GM19240 (cell line): ENCODE measurements around the gene ADGRB2.

Experiments
- DNase-seq: peaks from one replicate; pipeline ENCODE4 v3.0.0; 2011; ENCODE audit warnings: low spot score; ENCODE audit not compliant: insufficient read length

Gene ADGRB2

GRCh38 chr1:31764312-31765040, at the start of gene ADGRB2:
Gene ADGRB2, minus strand, starts transcription at chr1:31764340. Its CDS starts 7,119 bp downstream, at chr1:31757221.
- no peak for DNase-seq

- no peak for DNase-seq
These were observed 48.2 kb upstream of the ADGRB2 start for GRCh38 chr1:31812158-31812829.

- no peak for DNase-seq
These were observed 47.5 kb upstream of the ADGRB2 start for GRCh38 chr1:31811605-31812004.

- DNase-seq = no peak
These were observed 45.6 kb upstream of the ADGRB2 start for GRCh38 chr1:31809698-31810097.

- DNase-seq = no peak
These were observed 43.3 kb upstream of the ADGRB2 start for GRCh38 chr1:31807273-31808048.

GRCh38 chr1:31805318-31805717, 41.2 kb upstream of the ADGRB2 start:
- no peak for DNase-seq

- no peak for DNase-seq
These were observed 40.0 kb upstream of the ADGRB2 start for GRCh38 chr1:31804098-31804497.

GRCh38 chr1:31803610-31804009, 39.5 kb upstream of the ADGRB2 start:
- DNase-seq = no peak

- DNase-seq = no peak
These were observed 38.3 kb upstream of the ADGRB2 start for GRCh38 chr1:31802190-31803150.

GRCh38 chr1:31801458-31801857, 37.3 kb upstream of the ADGRB2 start:
- no peak for DNase-seq

GRCh38 chr1:31800674-31800967, 36.5 kb upstream of the ADGRB2 start:
- DNase-seq = no peak

GRCh38 chr1:31799895-31800673, 35.9 kb upstream of the ADGRB2 start:
- no peak for DNase-seq

- no peak for DNase-seq
These were observed 35.2 kb upstream of the ADGRB2 start for GRCh38 chr1:31799196-31799894.

- no peak for DNase-seq
These were observed 34.5 kb upstream of the ADGRB2 start for GRCh38 chr1:31798433-31799195.

GRCh38 chr1:31798086-31798432, 33.9 kb upstream of the ADGRB2 start:
- no peak for DNase-seq

GRCh38 chr1:31797216-31797615, 33.1 kb upstream of the ADGRB2 start:
- DNase-seq = no peak

GRCh38 chr1:31796707-31797106, 32.6 kb upstream of the ADGRB2 start:
- DNase-seq = no peak

GRCh38 chr1:31795801-31796621, 31.9 kb upstream of the ADGRB2 start:
- no peak for DNase-seq
